GM12878 (cell line): ENCODE results near the gene GABBR2.

Experiments used
- BHLHE40 ChIP-seq, 2 experiments: fragments of 450-650 bp in 1 of 2; IDR thresholded peaks; 2 replicates each; pipeline ENCODE4 v1.6.1; 2011 to 2017; ENCODE audit warnings: low read depth in 2 of 2, borderline replicate concordance in 1 of 2, improper control_type of control experiment in 1 of 2, low read length in 1 of 2, mild to moderate bottlenecking in 1 of 2
- CREM ChIP-seq: IDR thresholded peaks from 2 replicates; pipeline ENCODE4 v1.6.1; 2014; ENCODE audit warnings: antibody characterized with exemption, low read depth
- HCFC1 ChIP-seq: fragments of 150-350 bp; IDR thresholded peaks from 2 replicates; pipeline ENCODE4 v1.6.1; 2014; ENCODE audit warnings: low read length
- MAX ChIP-seq: IDR thresholded peaks from 2 replicates; pipeline ENCODE4 v1.6.1; 2012; ENCODE audit warnings: low read depth, low read length, improper control_type of control experiment
- RAD21 ChIP-seq: IDR thresholded peaks from 2 replicates; pipeline ENCODE4 v1.6.1; 2011; ENCODE audit warnings: mild to moderate bottlenecking, low read depth, low read length, moderate library complexity; ENCODE audit not compliant: insufficient read depth
- RB1 ChIP-seq: fragments of 450-650 bp; formaldehyde crosslinking; IDR thresholded peaks from 2 replicates; pipeline ENCODE4 v1.6.1; 2017; ENCODE audit warnings: mild to moderate bottlenecking, borderline replicate concordance
- SRF ChIP-seq, 2 experiments: IDR thresholded peaks; 2 replicates each; pipeline ENCODE4 v1.6.1; 2011; ENCODE audit warnings: low read depth in 2 of 2, low read length in 2 of 2, mild to moderate bottlenecking in 1 of 2, moderate library complexity in 1 of 2
- STAT1 ChIP-seq: fragments of 450-650 bp; conservative IDR thresholded peaks from 2 replicates; pipeline ENCODE4 v1.6.1; 2014; ENCODE audit warnings: antibody characterized with exemption, mild to moderate bottlenecking
- ZBED1 ChIP-seq: IDR thresholded peaks from 2 replicates; pipeline ENCODE4 v1.6.1; 2016; ENCODE audit warnings: borderline replicate concordance
- TF ChIP-seq, protein P1 (sequence below): fragments of 450-650 bp; IDR thresholded peaks from 2 replicates; pipeline ENCODE4 v1.6.1; 2014; ENCODE audit warnings: mild to moderate bottlenecking
- TF ChIP-seq, protein P2 (sequence below), 3 experiments: IDR thresholded peaks in 2 of 3; conservative IDR thresholded peaks in 1 of 3; 2 replicates each; pipeline ENCODE4 v1.5.1; 2011; ENCODE audit warnings: low read depth in 3 of 3, low read length in 3 of 3, mild to moderate bottlenecking in 3 of 3, control low read depth in 2 of 3, moderate library complexity in 2 of 3, inconsistent platforms in 1 of 3, mixed read lengths in 1 of 3; ENCODE audit not compliant: control insufficient read depth in 2 of 3, insufficient read depth in 1 of 3; ENCODE audit errors: extremely low read depth in 1 of 3

- no peak for TF ChIP-seq CREM
- TF ChIP-seq, protein P1, sequence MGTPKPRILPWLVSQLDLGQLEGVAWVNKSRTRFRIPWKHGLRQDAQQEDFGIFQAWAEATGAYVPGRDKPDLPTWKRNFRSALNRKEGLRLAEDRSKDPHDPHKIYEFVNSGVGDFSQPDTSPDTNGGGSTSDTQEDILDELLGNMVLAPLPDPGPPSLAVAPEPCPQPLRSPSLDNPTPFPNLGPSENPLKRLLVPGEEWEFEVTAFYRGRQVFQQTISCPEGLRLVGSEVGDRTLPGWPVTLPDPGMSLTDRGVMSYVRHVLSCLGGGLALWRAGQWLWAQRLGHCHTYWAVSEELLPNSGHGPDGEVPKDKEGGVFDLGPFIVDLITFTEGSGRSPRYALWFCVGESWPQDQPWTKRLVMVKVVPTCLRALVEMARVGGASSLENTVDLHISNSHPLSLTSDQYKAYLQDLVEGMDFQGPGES = no peak
- TF ChIP-seq, protein P2, sequence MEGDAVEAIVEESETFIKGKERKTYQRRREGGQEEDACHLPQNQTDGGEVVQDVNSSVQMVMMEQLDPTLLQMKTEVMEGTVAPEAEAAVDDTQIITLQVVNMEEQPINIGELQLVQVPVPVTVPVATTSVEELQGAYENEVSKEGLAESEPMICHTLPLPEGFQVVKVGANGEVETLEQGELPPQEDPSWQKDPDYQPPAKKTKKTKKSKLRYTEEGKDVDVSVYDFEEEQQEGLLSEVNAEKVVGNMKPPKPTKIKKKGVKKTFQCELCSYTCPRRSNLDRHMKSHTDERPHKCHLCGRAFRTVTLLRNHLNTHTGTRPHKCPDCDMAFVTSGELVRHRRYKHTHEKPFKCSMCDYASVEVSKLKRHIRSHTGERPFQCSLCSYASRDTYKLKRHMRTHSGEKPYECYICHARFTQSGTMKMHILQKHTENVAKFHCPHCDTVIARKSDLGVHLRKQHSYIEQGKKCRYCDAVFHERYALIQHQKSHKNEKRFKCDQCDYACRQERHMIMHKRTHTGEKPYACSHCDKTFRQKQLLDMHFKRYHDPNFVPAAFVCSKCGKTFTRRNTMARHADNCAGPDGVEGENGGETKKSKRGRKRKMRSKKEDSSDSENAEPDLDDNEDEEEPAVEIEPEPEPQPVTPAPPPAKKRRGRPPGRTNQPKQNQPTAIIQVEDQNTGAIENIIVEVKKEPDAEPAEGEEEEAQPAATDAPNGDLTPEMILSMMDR (IDR thresholded peaks at IDR 0.05 in 2 of 3, conservative IDR thresholded peaks at IDR 0.05 in 1 of 3; ENCODE audit: control insufficient read depth in 2 of 3, extremely low read depth in 1 of 3, insufficient read depth in 1 of 3, low read depth in 3 of 3, low read length in 3 of 3) = no peak
- TF ChIP-seq HCFC1 = no peak
- TF ChIP-seq SRF (IDR thresholded peaks at IDR 0.05; ENCODE audit: low read depth in 2 of 2, low read length in 2 of 2) = no peak
- no peak for TF ChIP-seq STAT1
- no peak for TF ChIP-seq RB1
- no peak for TF ChIP-seq BHLHE40 (IDR thresholded peaks at IDR 0.05; ENCODE audit: borderline replicate concordance in 1 of 2, low read depth in 2 of 2, low read length in 1 of 2)
- no peak for TF ChIP-seq RAD21
- no peak for TF ChIP-seq MAX
- no peak for TF ChIP-seq ZBED1
Measured at GRCh38 chr9:98644011-98644410, 64.7 kb downstream of the GABBR2 start.
